ENCODE measurements around the gene FARSB. TPM values are rescaled to one million over a fixed set of nuclear protein-coding genes. Genes with fewer than 3 reads are reported as not detected.

Gene FARSB
- total RNA-seq, 1 donor from 2014 or later, result 9.3 TPM

- DNase-seq (ENCODE audit: low read depth), result peak; percentile 68
Measured at GRCh38 chr2:222561817-222562645, 93.9 kb downstream of the FARSB start.

DNA sequence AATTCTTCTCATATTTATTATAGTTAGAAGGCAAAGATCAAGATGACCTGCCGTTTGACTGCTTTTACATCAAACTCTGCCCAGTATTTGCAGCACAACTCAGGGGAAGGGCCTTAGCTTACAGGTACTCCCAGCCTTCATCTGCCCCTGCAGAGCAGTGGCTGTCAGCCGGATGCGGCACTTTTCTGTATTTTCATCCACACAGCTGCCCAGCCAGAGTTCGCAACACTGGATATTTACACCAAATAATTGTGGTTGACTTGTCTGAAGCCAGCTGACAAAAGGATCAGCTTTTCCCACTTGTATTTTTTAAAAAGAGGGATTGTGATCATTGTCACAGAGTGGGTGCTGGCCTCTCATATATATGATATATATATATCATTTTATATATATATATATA is 94.7 kb downstream of the FARSB start:
- no peak for DNase-seq (ENCODE audit: low read depth)

- no peak for DNase-seq (ENCODE audit: low read depth)
Measured at GRCh38 chr2:222554517-222554916, 101.4 kb downstream of the FARSB start.

GRCh38 chr2:222548992-222549391 is 106.9 kb downstream of the FARSB start:
- DNase-seq (ENCODE audit: low read depth), result no peak

DNA sequence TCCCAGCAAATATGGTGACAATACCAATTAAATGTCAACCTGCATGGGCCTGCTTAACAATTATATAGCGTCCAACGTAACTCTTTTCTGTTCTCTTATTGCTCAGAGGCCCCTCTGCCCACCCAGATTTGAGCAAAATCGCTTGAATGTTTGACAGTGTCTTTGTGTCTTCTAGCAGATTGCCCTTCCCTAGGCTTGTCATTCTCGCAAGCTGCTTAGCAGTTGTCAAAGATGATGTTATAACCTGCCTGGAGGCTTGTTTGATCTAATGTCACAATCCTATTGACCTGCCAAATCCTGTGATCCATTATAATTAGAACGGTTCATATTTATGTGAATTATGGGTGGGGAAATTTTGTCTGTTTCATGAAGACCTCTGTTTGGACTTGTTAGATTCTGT is 108.8 kb downstream of the FARSB start:
- DNase-seq (ENCODE audit: low read depth), result no peak

DNA sequence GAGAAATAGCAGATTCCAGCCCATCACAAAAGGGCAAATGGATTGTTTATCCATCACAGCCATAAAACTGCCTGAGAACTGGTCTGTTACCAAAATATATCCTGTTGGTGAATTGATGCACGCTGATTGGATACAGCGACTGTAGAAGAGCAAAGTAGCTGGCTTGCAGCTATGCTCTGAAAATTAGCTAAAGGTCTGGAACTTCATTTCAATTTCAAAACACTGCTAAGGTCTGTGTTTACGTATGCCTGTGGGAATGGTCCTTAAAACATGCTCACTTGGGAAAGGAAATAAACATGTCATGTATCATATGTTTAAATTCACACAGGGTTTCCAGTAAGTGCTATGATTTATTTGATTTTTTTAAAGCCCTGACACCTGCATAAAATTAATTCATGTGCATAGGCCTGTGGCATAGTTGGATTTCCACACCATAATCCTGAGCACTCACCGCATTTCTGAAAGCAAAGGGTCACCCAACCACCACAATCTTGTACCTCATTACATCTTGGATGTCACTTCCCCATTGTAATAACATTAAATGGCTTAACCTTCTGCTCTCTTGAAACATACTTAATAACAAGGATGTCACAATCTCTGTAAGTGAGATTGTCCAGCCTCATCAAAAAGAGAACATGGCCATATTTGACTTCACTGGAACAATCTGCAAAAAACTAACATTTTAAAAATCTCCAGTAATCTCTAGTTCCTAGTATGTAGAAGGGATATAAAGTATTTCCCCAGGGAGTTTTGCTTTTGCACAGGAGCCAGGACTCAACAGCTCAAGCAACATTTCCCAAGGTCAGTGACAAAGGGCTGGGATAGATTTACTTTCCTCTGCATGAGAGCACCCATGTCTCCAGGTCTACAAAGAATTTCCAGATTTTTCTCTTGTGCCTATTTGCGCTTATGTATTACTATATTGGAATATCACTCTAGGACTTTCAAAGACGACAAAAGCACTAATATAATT is 109.8 kb downstream of the FARSB start:
- DNase-seq (ENCODE audit: low read depth), result no peak

DNA sequence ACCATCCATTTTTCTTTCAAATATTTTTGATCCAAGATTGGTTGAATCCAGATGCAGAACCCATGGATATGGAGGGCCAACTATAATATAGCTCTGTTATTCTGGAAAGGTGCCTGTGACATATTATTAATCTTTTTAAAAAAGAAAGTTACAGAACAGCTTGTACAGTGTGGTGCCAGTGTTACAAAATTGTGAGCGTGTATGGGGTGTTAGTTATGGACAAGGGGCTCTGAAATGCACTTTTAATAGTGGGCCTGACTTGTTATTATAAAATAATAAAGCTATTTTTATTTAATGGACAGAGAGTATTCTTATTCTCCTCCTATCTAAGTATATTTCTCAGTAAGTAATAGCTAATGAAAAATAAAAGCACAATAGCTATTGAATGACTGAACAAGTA is 111.2 kb downstream of the FARSB start:
- no peak for DNase-seq (ENCODE audit: low read depth)

DNA sequence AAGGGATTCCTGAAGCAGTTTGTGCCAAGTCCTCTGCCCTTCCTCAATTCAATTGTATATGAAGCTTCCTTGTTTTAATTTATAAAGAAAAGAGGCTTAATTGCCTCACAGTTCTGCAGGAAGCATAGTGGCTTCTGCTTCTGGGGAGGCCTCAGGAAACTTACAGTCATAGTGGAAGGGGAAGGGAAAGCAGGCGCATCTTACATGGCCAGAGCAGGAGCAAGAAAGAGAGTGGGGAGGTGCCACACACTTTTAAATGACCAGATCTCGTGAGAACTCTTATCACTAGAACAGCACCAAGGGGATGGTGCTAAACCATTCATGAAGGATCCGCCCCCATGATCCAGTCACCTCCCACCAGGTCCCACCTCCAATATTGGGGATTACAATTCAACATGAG is 117.4 kb downstream of the FARSB start:
- no peak for DNase-seq (ENCODE audit: low read depth)

DNA sequence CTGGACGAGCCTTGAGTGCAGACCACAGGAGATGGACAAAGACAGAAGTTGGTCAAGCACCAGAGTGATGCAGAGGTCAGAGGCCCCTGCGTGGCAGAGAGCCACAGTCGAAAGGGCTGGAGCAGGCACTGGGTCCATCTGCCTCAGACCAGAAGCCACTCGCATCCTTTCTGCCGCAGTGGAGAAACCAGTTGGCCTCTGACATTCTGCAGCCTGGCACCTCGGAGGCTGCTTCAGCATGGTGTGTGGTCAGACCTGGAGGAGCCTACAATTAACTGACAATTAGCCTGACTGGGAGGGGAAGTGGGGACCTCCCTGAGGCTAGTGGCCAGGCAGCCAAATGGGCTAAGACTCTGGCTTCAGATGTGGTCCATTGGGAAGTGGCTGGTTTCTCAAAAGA is 120.4 kb downstream of the FARSB start:
- DNase-seq (ENCODE audit: low read depth), result no peak

GRCh38 chr2:222532315-222532714 is 123.6 kb downstream of the FARSB start:
- DNase-seq (ENCODE audit: low read depth), result no peak

DNA sequence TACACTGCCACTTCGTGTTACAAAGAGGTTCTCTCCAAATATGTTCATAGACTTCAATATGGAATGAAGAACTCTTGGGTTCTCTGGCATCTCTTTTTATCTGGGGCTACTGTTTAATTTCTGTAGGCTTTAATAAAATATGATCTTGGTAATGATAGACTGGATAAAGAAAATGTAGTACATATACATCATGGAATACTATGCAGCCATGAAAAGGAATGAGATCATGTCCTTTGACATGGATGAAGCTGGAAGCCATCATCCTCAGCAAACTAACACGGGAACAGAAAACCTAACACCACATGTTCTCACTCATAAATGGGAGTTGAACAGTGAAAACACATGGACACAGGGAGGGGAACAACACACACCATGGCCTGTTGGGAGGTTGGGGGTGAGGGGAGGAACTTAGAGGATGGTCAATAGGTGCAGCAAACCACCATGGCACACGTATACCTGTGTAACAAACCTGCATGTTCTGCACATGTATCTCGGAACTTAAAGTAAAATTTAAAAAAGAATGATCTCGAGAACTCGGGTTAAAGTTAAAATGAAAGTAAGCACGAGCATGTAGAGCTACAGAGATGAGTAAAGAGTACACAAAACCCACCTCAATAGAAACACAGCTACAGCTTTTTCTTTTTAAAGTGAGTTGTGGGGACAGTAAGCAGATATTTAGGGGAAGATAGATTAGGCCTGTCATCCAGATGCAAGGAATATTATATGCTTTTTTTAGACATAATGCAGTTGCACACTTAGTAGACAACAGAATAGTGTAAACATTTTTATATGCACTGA is 129.2 kb downstream of the FARSB start:
- DNase-seq (ENCODE audit: low read depth), result no peak

GRCh38 chr2:222525811-222526210 is 130.1 kb downstream of the FARSB start:
- DNase-seq (ENCODE audit: low read depth), result no peak

- DNase-seq (ENCODE audit: low read depth), result no peak
Measured at GRCh38 chr2:222523783-222524544, 131.9 kb downstream of the FARSB start.

- no peak for DNase-seq (ENCODE audit: low read depth)
Measured at GRCh38 chr2:222522082-222522481, 133.8 kb downstream of the FARSB start.

GRCh38 chr2:222521099-222521498 is 134.8 kb downstream of the FARSB start:
- no peak for DNase-seq (ENCODE audit: low read depth)

Other genes starting within 250 kb of the FARSB start
- gene SGPP2, start 231.5 kb downstream of the FARSB start, total RNA-seq, result 49.0 and 88.9 TPM in 2 replicates
- gene MOGAT1, start 15.6 kb upstream of the FARSB start, total RNA-seq, result not detected in 2 replicates
- 65.8 and 150 TPM in 2 replicates for gene ACSL3, start 204.9 kb upstream of the FARSB start, total RNA-seq

Data from renal cortical epithelial cell (primary cell).